ENCODE measurements around the gene TNFRSF14. TPM values are rescaled to one million over a fixed set of nuclear protein-coding genes. Genes with fewer than 3 reads are reported as not detected.
A peak's percentile ranks its signal among the peaks of the same experiment; 100 is the strongest.

TNFRSF14 gene
- total RNA-seq, 2 experiments from 2014 or later = 15.7 to 18.5 TPM

GRCh38 chr1:2585318-2586092, 29.3 kb downstream of the TNFRSF14 start:
- TF ChIP-seq CTCF (conservative IDR thresholded peaks at IDR 0.05; ENCODE audit: low read length) (peak; percentile 42), EZH2phosphoT487 (IDR thresholded peaks at IDR 0.05; ENCODE audit: borderline replicate concordance, low read depth, low read length) (no peak)
- peak overlapping the region; percentile 90 for H3K4me3 ChIP-seq (ENCODE audit: low read depth, low read length, poor library complexity, severe bottlenecking)
- no peaks in the 10 kb centered on the region for H4K20me1 ChIP-seq (ENCODE audit: insufficient read depth, low read length)
- peak overlapping the region; percentile 89 for H3K27ac ChIP-seq (ENCODE audit: low read depth, low read length, poor library complexity, severe bottlenecking)
- DNase-seq (ENCODE audit: low spot score) = peak; percentile 84
- H3K9me2 ChIP-seq (ENCODE audit: insufficient read depth, low read length) = no peaks in the 10 kb centered on the region
- CTCF ChIA-PET (ENCODE audit: unreplicated experiment) = interaction anchor here (0.6 kb wide), 1 partner anchor 10 kb away, joined by 7 read pairs; no protein-coding TSS in a partner anchor
- no peaks in the 10 kb centered on the region for H3K79me2 ChIP-seq (ENCODE audit: insufficient read depth, low read depth, low read length)
- no TSS peak for BruUV-seq (replicated peaks)
- intact Hi-C loops (cut with micrococcal nuclease; ENCODE audit: unreplicated experiment) = loop anchor here (1.0 to 2.0 kb wide), 3 partner anchors 29 to 171 kb away; partner anchors contain the start of gene TNFRSF14
- H3K4me2 ChIP-seq (ENCODE audit: low read length) = peak overlapping the region; percentile 94
- H3K36me3 ChIP-seq (ENCODE audit: insufficient read depth, low read length) = no peaks in the 10 kb centered on the region
- H2AFZ ChIP-seq (ENCODE audit: low read length) = no peak overlapping the region; the same call in 1 of the 2 replicates
- no peaks in the 10 kb centered on the region for H3K9me3 ChIP-seq (ENCODE audit: low read length)
- POLR2A ChIA-PET = interaction anchor here (0.5 to 3.2 kb wide), 7 partner anchors 24 to 715 kb away, joined by 3 to 15 read pairs (median 4); partner anchors contain the start of gene TNFRSF14
- H3K4me1 ChIP-seq (ENCODE audit: insufficient read depth, low read length, poor library complexity, severe bottlenecking) = peaks cover 42% of the 10 kb centered on the region

- BruUV-seq (replicated peaks) = no TSS peak
- Histone ChIP-seq H3K27ac (ENCODE audit: low read depth, low read length, poor library complexity, severe bottlenecking) (peak within 1 kb of the TSS; percentile 89), H2AFZ (ENCODE audit: low read length) (peak within 1 kb of the TSS; percentile 51; the same call in 1 of the 2 replicates)
Observed at GRCh38 chr1:2586154-2587070, 30.2 kb downstream of the TNFRSF14 start, which contains the start of gene PRXL2B. TSS of gene PRXL2B (plus strand) at chr1:2586777. CDS start at chr1:2586886, 109 bp downstream.

More at GRCh38 chr1:2586154-2587070, 30.2 kb downstream of the TNFRSF14 start, which contains the start of gene PRXL2B:
- DNase-seq (ENCODE audit: low spot score) = peak; percentile 94
- no peaks in the 10 kb centered on the region for H3K9me2 ChIP-seq (ENCODE audit: insufficient read depth, low read length)
- ChIA-PET POLR2A (interaction anchor here (0.5 to 3.2 kb wide), 5 partner anchors 25 to 715 kb away, joined by 3 to 15 read pairs (median 4); no protein-coding TSS in a partner anchor), CTCF (ENCODE audit: unreplicated experiment) (interaction anchor here (0.6 to 1.0 kb wide), 2 partner anchors 9 to 10 kb away, joined by 3 to 7 read pairs; no protein-coding TSS in a partner anchor)
- intact Hi-C loops (cut with micrococcal nuclease; ENCODE audit: unreplicated experiment) = no loop called here
- H3K4me2 ChIP-seq (ENCODE audit: low read length) = peak within 1 kb of the TSS; percentile 94
- peaks cover 33% of the 10 kb centered on the region for H3K4me1 ChIP-seq (ENCODE audit: insufficient read depth, low read length, poor library complexity, severe bottlenecking)
- H4K20me1 ChIP-seq (ENCODE audit: insufficient read depth, low read length) = no peaks in the 10 kb centered on the region
- no peaks in the 10 kb centered on the region for H3K9me3 ChIP-seq (ENCODE audit: low read length)
- TF ChIP-seq CTCF (conservative IDR thresholded peaks at IDR 0.05; ENCODE audit: low read length) (no peak), EZH2phosphoT487 (IDR thresholded peaks at IDR 0.05; ENCODE audit: borderline replicate concordance, low read depth, low read length) (no peak)
- H3K4me3 ChIP-seq (ENCODE audit: low read depth, low read length, poor library complexity, severe bottlenecking) = peak within 1 kb of the TSS; percentile 90
- H3K36me3 ChIP-seq (ENCODE audit: insufficient read depth, low read length) = no peaks in the 10 kb centered on the region
- H3K79me2 ChIP-seq (ENCODE audit: insufficient read depth, low read depth, low read length) = no peaks in the 10 kb centered on the region
